COLO829 (cell line): ENCODE data around the gene RPL13.
"Not testable (repeated sequence)": the region's sequence is repeated elsewhere in the genome, so short reads cannot be mapped to it uniquely, and the experiment has no call there.

Source experiments
- DNase-seq: peaks from one replicate; pipeline ENCODE4 v3.0.0; 2012; ENCODE audit warnings: low spot score

Gene RPL13

DNA sequence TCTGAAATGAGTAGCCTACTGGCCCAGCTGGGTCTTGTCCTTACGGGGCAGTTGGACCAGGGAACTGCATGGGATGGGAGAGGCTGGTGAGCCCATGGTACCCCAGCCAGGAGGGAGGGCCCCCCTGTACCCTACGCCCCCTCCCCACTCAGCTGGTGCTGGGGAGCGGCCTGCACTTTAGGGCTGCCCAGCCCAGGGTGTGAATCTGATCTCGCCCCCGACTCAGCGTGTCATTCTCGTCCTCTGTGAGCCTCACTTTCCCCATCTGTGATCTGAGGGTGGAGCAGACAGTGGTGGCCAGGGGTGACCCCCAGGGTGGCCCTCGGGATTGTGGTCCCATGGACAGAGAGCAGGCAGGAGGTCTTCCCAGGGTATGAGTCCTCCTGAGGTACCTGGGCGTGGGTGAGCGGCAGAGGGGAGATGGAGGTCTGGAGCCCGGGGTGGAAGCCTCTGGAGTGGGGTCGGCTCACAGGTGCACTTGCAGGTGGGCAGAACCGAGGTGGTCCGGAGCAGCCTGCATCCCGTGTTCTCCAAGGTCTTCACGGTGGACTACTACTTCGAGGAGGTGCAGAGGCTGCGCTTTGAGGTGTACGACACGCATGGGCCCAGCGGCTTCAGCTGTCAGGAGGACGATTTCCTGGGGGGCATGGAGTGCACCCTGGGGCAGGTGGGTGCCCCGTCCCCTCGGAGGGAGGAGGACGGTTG lies 16.7 kb downstream of the RPL13 start:
- DNase-seq = no peak

GRCh38 chr16:89579351-89579750 lies 18.9 kb downstream of the RPL13 start:
- no peak for DNase-seq

- peak; percentile 45 for DNase-seq
These were observed 20.7 kb downstream of the RPL13 start for GRCh38 chr16:89581045-89581695.

DNA sequence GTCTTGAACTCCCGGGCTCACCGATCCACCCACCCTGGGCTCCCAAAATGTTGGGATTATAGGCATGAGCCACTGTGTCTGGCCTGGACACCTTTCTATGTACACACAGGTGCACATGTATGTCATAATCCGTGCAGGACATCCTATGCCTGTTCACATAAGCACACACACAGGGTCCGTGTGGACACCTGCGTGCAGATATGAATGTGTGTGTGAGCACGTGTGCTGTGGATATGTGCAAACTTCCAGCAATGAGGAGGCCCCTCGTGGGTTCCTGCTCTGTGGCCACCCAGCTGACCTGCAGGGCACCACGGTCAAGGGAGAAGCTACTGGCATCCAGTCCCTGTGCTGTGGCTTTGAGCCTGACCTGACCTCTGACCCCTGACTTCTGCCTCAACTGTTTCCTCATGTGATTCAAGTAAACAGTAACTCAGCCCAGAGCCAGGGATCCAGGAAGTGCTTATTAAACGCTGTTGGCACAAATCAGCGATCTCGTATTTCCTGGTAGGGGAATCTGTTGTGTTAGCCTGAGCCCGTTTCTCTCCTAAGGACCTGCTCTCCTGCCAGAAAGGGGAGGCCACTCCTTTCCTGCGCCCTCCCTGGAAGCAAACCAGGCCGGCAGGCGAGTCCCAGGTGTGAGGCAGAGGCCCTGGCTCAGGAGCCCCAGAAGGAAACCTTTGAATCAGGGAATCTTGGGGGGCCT lies 21.5 kb downstream of the RPL13 start:
- DNase-seq = no peak

- no peak for DNase-seq
These were observed 22.2 kb downstream of the RPL13 start for GRCh38 chr16:89582614-89583196.

DNA sequence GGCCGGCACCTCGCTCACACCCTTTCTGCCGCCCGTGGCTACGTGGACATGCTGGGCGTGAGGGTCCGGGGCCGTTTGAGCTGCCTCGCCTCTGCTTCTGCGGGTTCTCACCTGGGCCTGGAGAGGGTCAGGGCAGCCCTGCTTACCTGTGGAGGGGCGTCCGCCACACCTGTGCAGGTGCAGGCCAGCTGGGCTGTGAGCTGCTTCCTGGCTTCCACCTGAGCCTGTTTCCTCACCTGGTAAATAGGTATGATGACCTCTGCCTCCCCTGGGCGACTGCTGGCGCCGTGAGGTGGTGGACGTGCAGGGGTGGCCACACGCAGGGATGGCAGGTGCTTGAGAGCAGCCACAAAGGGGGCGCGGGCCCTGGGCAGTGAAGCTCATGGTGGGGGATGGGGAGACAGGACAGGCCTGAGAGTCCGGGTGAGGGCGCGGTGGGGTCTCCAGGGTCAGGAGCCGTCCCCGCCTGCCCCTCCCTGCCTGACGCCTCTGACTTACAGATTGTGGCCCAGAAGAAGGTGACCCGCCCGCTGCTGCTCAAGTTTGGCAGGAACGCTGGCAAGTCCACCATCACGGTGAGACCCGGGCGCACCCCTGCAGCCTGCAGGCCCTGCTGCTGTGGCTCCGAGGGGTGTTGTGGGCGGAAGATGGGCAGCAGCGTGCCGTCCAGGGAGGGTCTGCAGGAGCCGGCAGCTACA lies 22.9 kb downstream of the RPL13 start:
- DNase-seq = no peak

GRCh38 chr16:89583895-89584644 lies 23.6 kb downstream of the RPL13 start:
- DNase-seq = no peak

DNA sequence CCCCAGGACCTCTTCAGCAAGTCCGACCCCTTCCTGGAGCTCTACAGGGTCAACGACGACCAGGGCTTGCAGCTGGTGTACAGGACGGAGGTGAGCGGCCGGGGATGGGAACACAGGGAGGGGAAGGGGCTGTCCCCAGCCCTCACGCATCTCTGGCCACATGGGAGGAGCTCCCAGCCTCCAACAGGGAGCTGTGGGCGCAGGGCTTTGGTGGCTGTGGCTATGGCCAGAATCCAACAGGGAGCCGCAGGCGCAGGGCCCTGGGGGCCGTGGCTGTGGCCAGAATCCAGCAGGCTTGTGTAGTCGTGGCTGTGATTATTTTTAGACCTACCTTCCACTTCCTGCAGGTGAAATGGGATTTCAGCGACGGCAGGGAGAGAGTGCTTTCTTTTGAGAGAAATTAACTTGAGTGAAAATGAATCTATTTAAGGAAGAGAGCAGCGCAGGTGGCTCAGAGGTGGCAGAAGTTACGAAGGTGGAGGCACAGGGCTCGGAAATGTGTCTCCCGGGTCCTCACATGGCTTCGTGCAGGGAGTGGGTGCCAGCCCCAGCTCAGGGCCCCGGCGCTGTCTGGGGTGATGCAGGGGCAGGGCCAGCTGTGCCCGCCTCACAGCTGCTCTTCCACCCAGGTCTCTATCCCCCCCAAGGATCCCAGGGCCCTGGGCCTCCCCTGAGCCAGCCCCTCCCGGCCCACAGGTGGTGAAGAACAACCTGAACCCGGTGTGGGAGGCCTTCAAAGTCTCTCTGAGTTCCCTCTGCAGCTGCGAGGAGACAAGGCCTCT lies 24.5 kb downstream of the RPL13 start:
- no peak for DNase-seq

GRCh38 chr16:89586218-89586617 lies 25.7 kb downstream of the RPL13 start:
- DNase-seq = no peak

- no peak for DNase-seq
These were observed 26.4 kb downstream of the RPL13 start for GRCh38 chr16:89586853-89587252.

DNA sequence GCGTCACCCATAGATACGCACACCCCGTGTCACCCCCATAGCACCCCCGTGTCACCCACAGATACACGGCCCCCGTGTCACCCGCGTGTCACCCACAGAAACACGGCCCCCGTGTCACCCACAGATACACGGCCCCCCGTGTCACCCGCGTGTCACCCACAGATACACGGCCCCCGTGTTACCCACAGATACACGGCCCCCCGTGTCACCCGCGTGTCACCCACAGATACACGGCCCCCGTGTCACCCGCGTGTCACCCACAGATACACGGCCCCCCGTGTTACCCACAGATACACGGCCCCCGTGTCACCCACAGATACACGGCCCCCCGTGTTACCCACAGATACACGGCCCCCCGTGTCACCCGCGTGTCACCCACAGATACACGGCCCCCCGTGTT lies 27.2 kb downstream of the RPL13 start:
- DNase-seq = not testable (repeated sequence)

DNA sequence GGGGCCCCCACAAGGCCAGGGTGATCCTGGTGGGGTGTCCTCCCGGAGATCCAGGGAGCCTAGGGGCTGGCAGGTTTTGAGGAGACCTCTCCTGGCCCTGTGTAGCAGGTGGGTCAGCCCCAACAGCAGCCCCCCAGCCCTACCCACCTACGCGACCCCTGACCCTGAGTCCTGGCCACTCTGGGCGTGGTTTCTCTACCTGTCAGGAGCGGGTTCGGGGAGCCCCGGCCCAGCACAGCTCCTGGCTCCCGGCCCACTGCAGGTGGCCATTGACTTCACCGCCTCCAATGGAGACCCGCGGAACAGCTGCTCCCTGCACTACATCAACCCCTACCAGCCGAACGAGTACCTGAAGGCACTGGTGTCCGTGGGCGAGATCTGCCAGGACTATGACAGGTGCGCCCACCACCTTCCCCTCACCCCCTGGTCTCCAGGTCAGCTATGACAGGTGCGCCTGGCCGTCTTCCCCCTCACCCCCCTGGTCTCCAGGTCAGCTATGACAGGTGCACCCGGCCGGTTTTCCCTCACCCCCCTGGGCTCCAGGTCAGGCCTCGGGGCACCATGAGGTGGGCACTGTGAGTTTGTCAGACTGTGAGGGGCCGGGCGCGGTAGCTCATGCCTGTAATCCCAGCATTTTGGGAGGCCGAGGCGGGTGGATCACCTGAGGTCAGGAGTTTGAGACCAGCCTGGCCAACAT lies 28.1 kb downstream of the RPL13 start:
- no peak for DNase-seq

DNA sequence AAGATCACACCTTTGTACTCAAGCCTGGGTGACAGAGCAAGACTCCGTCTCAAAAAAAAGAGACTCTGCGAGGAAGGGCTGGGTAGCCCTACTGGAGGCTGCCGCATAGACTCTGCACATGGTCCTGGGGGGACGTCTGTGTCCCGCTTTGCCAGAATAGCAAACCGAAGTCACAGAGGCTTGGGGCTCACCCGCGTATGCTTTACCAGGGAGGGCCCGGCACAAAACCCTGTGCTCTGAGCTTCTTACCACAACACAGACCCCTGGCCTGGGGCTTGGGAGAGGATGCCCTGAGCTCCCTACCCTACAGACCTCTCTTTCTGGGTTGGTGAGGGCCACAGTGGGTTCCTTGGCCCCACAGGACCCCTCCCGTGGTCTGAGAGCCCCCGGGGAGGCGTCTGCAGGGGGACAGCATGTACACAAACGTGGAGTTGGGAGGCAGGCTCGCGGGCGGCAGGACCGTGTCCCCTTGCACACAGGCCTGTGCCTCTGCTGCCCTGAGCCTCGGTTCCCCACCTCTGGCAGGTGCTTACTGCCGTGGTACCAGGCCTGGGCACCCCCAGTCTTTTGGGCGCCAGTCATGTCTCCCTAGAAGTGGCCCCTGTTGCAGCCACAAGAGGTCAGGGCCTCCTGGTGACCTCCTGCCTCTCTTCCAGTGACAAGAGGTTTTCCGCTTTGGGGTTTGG lies 28.9 kb downstream of the RPL13 start:
- DNase-seq = no peak

DNA sequence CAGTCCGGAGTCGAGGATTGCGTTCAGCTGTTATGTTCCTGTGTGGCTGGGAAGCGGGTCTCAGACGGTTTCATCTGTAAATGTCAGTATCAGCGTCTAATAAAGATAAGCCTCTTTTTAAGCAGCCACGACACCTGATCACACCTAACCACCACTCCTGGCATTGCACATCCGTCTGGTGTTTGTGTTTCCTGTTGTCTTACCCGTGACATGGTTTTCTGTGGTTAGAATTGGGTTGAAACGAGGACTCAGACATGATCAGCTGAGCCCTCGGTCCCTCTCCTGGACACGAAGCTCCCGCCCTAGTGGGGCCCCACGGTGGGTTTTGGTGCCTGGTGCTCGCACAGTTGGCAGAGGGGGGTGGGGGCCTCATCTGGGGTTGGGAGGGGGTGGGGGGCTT lies 33.4 kb downstream of the RPL13 start:
- DNase-seq = no peak

DNA sequence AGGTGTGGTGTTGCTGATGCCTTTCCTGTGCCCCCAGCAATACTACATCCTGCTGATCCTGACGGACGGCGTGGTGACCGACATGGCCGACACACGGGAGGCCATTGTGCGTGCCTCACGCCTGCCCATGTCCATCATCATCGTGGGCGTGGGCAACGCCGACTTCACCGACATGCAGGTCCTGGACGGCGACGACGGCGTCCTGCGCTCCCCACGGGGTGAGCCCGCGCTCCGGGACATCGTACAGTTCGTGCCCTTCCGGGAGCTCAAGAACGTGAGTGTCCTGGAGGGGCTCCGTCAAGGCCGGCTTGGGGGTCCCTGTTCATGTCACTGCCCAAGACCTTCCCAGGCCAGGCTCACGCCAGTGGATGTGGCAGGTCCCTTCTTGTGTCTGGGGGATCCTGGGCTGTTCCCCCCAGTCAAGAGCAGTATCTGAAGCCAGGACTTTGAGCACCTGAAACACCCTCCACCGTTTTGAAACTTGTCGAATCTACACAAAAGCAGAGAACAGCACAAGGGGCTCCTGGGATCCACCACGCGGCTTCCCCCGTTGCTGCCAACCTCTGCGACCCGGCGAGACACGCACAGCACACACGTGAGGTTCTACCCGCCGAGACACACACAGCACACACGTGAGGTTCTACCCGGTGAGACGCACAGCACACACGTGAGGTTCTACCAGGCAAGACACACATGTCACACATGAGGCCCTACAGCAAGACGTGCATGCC lies 35.0 kb downstream of the RPL13 start:
- no peak for DNase-seq

- no peak for DNase-seq
These were observed 35.7 kb downstream of the RPL13 start for GRCh38 chr16:89596061-89596689.

DNA sequence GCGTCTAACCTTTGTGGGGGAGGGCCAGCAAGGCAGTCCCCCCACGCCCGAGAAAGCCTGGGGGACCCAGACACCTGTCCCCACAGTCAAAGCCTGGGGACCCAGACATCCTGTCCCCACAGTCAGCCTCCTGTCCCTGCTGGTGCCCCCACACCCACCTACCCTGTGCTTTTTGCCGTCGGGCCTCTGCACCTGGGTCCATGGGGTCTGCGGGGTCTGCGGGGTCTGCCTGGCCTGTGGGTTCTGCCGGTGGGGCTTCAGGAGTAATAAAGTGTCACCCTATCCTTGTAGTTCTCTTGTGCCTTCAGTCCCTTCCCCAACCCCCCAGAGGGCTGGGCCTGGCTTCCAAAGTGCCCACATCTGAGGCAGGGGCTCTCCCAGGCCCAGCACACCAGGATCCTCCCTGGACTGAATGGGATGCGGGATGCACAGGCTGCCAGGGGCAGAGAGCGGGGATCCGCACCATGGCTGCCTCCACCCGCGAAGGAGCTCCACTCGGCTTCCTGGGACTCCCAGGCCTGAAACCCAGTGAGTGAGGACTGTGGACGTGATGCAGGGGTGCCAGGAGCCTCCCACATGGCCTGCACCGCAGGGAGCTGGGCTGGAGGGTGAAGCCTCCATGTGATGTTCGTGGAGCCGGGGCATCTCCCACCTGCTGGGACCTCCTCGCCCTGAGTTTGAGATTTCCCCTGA lies 36.6 kb downstream of the RPL13 start:
- DNase-seq = no peak

- DNase-seq = no peak
These were observed 37.7 kb downstream of the RPL13 start for GRCh38 chr16:89598199-89598598.
